ENCODE data around the gene RBFOX1. TPM values are rescaled to one million over a fixed set of nuclear protein-coding genes. Genes with fewer than 3 reads are reported as not detected.

RBFOX1 gene
- total RNA-seq, 1 donor from 2014 or later = not detected

GRCh38 chr16:7315813-7316212, 16.8 kb upstream of the RBFOX1 start:
- no peak overlapping the region for H3K4me3 ChIP-seq (ENCODE audit: low read depth, low read length)

DNA sequence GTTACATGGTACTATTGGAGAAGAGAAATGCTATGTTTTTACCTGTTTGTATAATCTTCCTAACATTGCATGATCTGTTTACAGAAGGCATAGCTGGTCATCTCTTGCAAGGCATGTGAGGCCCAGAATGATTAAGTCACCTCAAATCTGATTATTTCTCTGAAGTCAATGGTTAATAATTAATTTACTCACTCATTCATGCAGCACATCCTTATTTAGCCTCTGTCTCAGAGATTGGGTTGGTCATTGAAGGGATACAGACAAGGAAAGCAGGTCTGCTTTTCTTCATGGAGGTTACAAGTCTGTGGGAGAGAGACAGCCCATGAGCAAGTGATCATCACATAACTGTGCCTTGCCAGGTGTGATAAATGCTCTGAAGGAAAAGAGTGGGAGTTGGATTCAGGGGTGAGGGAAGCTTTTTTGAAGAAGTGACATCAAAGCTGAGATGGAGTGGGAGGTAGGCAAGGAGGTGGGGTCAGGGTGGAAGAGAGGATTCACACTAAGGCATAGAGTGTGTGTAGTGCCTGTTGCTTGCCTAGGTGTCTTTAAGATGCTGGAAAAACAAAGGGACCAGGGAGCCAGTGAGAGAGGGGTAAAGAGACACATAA, 16.3 kb upstream of the RBFOX1 start:
- no peaks in the 10 kb centered on the region for H3K27me3 ChIP-seq (ENCODE audit: control insufficient read depth, insufficient read depth, low read length)
- no peak for TF ChIP-seq CTCF (IDR thresholded peaks at IDR 0.05; ENCODE audit: insufficient read depth, low read length, poor library complexity, severe bottlenecking)
- no peak overlapping the region for H3K4me3 ChIP-seq (ENCODE audit: low read depth, low read length)
- peak; percentile 31 for DNase-seq (ENCODE audit: low read depth)
- H3K36me3 ChIP-seq (ENCODE audit: control insufficient read depth, insufficient read depth, low read length) = no peaks in the 10 kb centered on the region

More at GRCh38 chr16:7315813-7316212, 16.8 kb upstream of the RBFOX1 start:
- no peak for TF ChIP-seq CTCF (IDR thresholded peaks at IDR 0.05; ENCODE audit: insufficient read depth, low read length, poor library complexity, severe bottlenecking)
- DNase-seq (ENCODE audit: low read depth) = no peak
- Histone ChIP-seq H3K36me3 (ENCODE audit: control insufficient read depth, insufficient read depth, low read length) (no peaks in the 10 kb centered on the region), H3K27me3 (ENCODE audit: control insufficient read depth, insufficient read depth, low read length) (no peaks in the 10 kb centered on the region)

- no peak for DNase-seq (ENCODE audit: low read depth)
- TF ChIP-seq CTCF (IDR thresholded peaks at IDR 0.05; ENCODE audit: insufficient read depth, low read length, poor library complexity, severe bottlenecking) = no peak
- no peak overlapping the region for H3K4me3 ChIP-seq (ENCODE audit: low read depth, low read length)
- no peaks in the 10 kb centered on the region for H3K36me3 ChIP-seq (ENCODE audit: control insufficient read depth, insufficient read depth, low read length)
- H3K27me3 ChIP-seq (ENCODE audit: control insufficient read depth, insufficient read depth, low read length) = no peaks in the 10 kb centered on the region
Measured at GRCh38 chr16:7317982-7318381, 14.7 kb upstream of the RBFOX1 start.

- no peak for DNase-seq (ENCODE audit: low read depth)
- Histone ChIP-seq H3K36me3 (ENCODE audit: control insufficient read depth, insufficient read depth, low read length) (no peaks in the 10 kb centered on the region), H3K4me3 (ENCODE audit: low read depth, low read length) (no peak overlapping the region), H3K27me3 (ENCODE audit: control insufficient read depth, insufficient read depth, low read length) (no peaks in the 10 kb centered on the region)
- TF ChIP-seq CTCF (IDR thresholded peaks at IDR 0.05; ENCODE audit: insufficient read depth, low read length, poor library complexity, severe bottlenecking) = no peak
Measured at GRCh38 chr16:7318686-7319085, 14.0 kb upstream of the RBFOX1 start.

- Histone ChIP-seq H3K27me3 (ENCODE audit: control insufficient read depth, insufficient read depth, low read length) (no peaks in the 10 kb centered on the region), H3K4me3 (ENCODE audit: low read depth, low read length) (no peak overlapping the region), H3K36me3 (ENCODE audit: control insufficient read depth, insufficient read depth, low read length) (no peaks in the 10 kb centered on the region)
- DNase-seq (ENCODE audit: low read depth) = no peak
- no peak for TF ChIP-seq CTCF (IDR thresholded peaks at IDR 0.05; ENCODE audit: insufficient read depth, low read length, poor library complexity, severe bottlenecking)
Measured at GRCh38 chr16:7319514-7319913, 13.1 kb upstream of the RBFOX1 start.

DNA sequence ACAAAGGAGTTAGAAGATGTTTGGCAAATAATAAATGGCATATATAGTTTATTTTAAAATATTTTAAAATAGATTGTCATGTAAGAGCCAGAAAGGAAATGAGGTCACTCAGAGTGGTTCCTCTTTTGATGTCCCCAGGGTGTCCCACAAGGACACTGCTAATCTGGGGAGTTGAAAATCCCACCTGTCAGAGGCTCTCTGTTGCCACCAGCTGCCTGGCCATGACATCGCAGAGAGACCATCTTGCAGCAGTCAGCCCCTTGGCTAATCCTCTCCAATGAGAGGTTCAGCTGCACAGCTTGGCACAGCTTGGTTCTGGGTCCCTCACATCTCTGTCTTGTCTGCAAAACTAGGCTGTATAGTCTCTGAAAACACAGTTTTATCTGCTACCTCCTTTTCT, 11.0 kb upstream of the RBFOX1 start:
- no peaks in the 10 kb centered on the region for H3K27me3 ChIP-seq (ENCODE audit: control insufficient read depth, insufficient read depth, low read length)
- H3K4me3 ChIP-seq (ENCODE audit: low read depth, low read length) = no peak overlapping the region
- no peaks in the 10 kb centered on the region for H3K36me3 ChIP-seq (ENCODE audit: control insufficient read depth, insufficient read depth, low read length)
- no peak for TF ChIP-seq CTCF (IDR thresholded peaks at IDR 0.05; ENCODE audit: insufficient read depth, low read length, poor library complexity, severe bottlenecking)
- DNase-seq (ENCODE audit: low read depth) = no peak
